Stomach (tissue), 4 donors: Measurements from ENCODE around the gene PTK6.

Experiments used
- EP300 ChIP-seq: sonication (generic); formaldehyde crosslinking; IDR thresholded peaks from one replicate; pipeline ENCODE4 v1.6.1; 2017; ENCODE audit warnings: antibody characterized with exemption
- POLR2A ChIP-seq, 4 donors: fragments of 450-650 bp; IDR thresholded peaks; one replicate each; pipeline ENCODE4 v1.6.1; 2016; ENCODE audit warnings: antibody characterized with exemption in 4 of 4, control low read depth in 2 of 4, mild to moderate bottlenecking in 1 of 4, moderate library complexity in 1 of 4
- POLR2AphosphoS5 ChIP-seq, 3 donors: sonication (generic); formaldehyde crosslinking; IDR thresholded peaks; one replicate each; pipeline ENCODE4 v1.6.1; 2016; ENCODE audit warnings: antibody characterized with exemption in 3 of 3
- TF ChIP-seq, protein P1 (sequence below), 7 experiments: fragments of 450-650 bp in 4 of 7; fragments of 200-600 bp in 3 of 7; sonication (generic) in 3 of 7; IDR thresholded peaks; one replicate each; pipeline ENCODE4 v1.5.1; 2016 to 2019; ENCODE audit warnings: antibody characterized with exemption in 7 of 7, control low read depth in 2 of 7, mild to moderate bottlenecking in 1 of 7

DNA sequence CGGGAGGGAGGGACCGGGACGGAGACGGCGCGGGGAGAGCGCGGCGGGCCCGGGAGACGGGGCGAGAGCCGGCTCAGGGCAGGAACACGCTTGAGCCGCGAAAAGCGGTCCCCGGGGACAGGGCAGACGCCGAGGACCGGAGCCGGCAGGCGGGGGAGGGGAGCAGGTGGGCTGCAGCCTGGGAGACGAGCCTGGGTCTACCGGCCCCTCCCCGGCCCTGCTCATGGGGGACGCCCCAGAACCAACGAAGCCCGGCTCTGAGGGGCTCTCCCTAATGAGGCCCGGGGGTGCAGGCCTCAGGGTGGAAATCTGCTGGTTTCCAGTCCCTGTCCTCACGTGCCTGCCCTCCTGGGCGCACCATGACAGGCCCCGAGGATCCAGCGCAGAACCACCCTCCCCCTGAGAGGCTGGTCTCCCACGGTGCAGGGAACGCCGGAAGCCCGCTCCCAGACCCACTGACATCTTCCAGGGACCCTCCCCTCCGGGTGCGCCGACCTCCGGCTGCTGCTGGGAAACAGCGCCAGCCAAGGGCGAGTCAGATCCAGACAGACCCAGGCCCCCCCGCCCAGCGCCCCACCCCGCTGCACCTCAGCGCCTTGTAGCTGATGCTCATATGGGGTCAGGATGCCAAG lies 37.7 kb downstream of the PTK6 start:
- TF ChIP-seq, protein P1, sequence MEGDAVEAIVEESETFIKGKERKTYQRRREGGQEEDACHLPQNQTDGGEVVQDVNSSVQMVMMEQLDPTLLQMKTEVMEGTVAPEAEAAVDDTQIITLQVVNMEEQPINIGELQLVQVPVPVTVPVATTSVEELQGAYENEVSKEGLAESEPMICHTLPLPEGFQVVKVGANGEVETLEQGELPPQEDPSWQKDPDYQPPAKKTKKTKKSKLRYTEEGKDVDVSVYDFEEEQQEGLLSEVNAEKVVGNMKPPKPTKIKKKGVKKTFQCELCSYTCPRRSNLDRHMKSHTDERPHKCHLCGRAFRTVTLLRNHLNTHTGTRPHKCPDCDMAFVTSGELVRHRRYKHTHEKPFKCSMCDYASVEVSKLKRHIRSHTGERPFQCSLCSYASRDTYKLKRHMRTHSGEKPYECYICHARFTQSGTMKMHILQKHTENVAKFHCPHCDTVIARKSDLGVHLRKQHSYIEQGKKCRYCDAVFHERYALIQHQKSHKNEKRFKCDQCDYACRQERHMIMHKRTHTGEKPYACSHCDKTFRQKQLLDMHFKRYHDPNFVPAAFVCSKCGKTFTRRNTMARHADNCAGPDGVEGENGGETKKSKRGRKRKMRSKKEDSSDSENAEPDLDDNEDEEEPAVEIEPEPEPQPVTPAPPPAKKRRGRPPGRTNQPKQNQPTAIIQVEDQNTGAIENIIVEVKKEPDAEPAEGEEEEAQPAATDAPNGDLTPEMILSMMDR (IDR thresholded peaks at IDR 0.05): no peak
- TF ChIP-seq POLR2A (IDR thresholded peaks at IDR 0.05) (no peak), EP300 (no peak), POLR2AphosphoS5 (IDR thresholded peaks at IDR 0.05) (no peak)
